ENCODE measurements around the gene HSPB9.

The HSPB9 gene

DNA sequence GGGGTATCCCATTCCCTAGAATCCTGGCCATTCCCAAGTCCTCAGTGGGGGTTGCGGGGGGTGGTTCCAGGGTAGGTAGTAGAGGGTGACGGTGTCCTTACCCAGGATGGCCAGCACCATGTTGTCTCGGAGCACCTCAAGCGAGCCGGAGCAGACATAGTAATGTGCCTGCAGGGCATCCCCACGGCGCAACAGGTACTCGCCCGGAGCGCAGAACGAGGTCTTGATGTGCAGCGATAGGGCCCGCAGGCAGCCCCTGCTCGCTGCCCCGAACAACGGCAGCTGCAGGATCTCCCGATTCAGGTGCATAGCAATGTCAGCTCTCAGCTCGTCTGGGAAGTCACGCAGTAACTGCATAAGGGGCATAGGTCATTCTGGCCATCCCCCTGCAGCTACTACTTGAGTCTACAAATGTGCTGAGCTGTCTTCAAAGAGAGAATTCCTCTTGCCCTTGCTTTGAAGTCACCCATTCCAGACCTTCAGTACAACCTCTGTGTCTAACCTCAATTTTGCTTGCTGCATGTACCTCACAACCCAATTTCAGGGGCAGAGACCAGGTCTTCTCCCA is 43.7 kb downstream of the HSPB9 start:
- no peak overlapping the region for H3K27ac Mint-ChIP-seq
- TF ChIP-seq CTCF (IDR thresholded peaks at IDR 0.05; ENCODE audit: unreplicated experiment in 3 of 3) = no peak
- H3K4me1 Mint-ChIP-seq = no peaks in the 10 kb centered on the region
- H3K4me3 Mint-ChIP-seq = no peak overlapping the region
- no peaks in the 10 kb centered on the region for H3K9me3 Mint-ChIP-seq
- no peaks in the 10 kb centered on the region for H3K36me3 Mint-ChIP-seq (ENCODE audit: low read depth)
- H3K27me3 Mint-ChIP-seq (ENCODE audit: low read depth) = peaks cover 11% of the 10 kb centered on the region

- H3K27ac Mint-ChIP-seq = no peak overlapping the region
- no peak overlapping the region for H3K4me3 Mint-ChIP-seq
- no peak for TF ChIP-seq CTCF (IDR thresholded peaks at IDR 0.05; ENCODE audit: unreplicated experiment in 3 of 3)
- no peaks in the 10 kb centered on the region for H3K4me1 Mint-ChIP-seq
- peaks cover 22% of the 10 kb centered on the region for H3K27me3 Mint-ChIP-seq (ENCODE audit: low read depth)
- H3K36me3 Mint-ChIP-seq (ENCODE audit: low read depth) = no peaks in the 10 kb centered on the region
- H3K9me3 Mint-ChIP-seq = no peaks in the 10 kb centered on the region
Observed at GRCh38 chr17:42167807-42168206, 45.2 kb downstream of the HSPB9 start.

DNA sequence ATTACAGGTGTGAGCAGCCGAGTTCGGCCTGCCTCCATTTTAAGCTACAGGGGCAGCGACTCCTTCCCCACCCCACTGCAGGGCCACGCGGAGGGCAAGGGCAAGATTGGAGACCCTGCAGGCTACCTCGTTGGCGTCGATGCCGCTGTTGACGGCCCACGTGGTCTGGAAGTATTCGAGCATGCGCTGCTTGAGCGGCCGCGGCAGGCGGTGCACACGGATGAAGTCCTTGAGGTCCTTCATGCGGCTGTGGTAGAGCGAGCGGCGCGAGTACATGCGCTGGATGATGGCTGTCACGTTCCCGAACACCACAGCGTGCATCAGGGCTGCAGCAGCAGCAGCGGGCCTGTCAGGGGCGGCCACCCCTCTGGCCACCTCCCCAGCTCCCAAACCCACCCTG is 46.7 kb downstream of the HSPB9 start:
- no peaks in the 10 kb centered on the region for H3K4me1 Mint-ChIP-seq
- no peaks in the 10 kb centered on the region for H3K9me3 Mint-ChIP-seq
- H3K4me3 Mint-ChIP-seq = no peak overlapping the region
- TF ChIP-seq CTCF (IDR thresholded peaks at IDR 0.05; ENCODE audit: unreplicated experiment in 3 of 3) = no peak
- no peaks in the 10 kb centered on the region for H3K36me3 Mint-ChIP-seq (ENCODE audit: low read depth)
- peaks cover 26% of the 10 kb centered on the region for H3K27me3 Mint-ChIP-seq (ENCODE audit: low read depth)
- H3K27ac Mint-ChIP-seq = no peak overlapping the region

GRCh38 chr17:42171831-42172230 is 49.2 kb downstream of the HSPB9 start:
- Mint-ChIP-seq H3K4me3 (no peak overlapping the region), H3K27ac (no peak overlapping the region), H3K27me3 (ENCODE audit: low read depth) (peaks cover 37% of the 10 kb centered on the region), H3K9me3 (no peaks in the 10 kb centered on the region), H3K36me3 (ENCODE audit: low read depth) (no peaks in the 10 kb centered on the region), H3K4me1 (no peaks in the 10 kb centered on the region)
- no peak for TF ChIP-seq CTCF (IDR thresholded peaks at IDR 0.05; ENCODE audit: unreplicated experiment in 3 of 3)

Data from nephron (organoid).